Activated CD4-positive, alpha-beta T cell treated with anti-CD3 and anti-CD28 coated beads for 36 hours (primary cell): Measurements from ENCODE around the gene TMEM89. TPM values are rescaled to one million over a fixed set of nuclear protein-coding genes. Genes with fewer than 3 reads are reported as not detected.

Experiments
- ATAC-seq: fragments of 200-7000 bp; cut with Tn5 transposase; one replicate; pipeline ENCODE4 v1.10.0; 2021; ENCODE audit warnings: mild to moderate bottlenecking, moderate library complexity
- CTCF ChIA-PET: fragments of 350-600 bp; sonication (Branson Sonifier 250); formaldehyde crosslinking; loops from one replicate; lab custom pipeline; 2021; ENCODE audit warnings: antibody characterized with exemption; lab: Charles Lee
- POLR2A ChIA-PET: fragments of 350-600 bp; sonication (Branson Sonifier 250); formaldehyde crosslinking; loops from one replicate; lab custom pipeline; 2021; ENCODE audit warnings: antibody characterized with exemption, inconsistent platforms; lab: Charles Lee
- DNase-seq: peaks from one replicate; pipeline ENCODE4 v3.0.0-alpha.2; 2020
- H3K27ac Mint-ChIP-seq: one replicate; pipeline ENCODE4 v1.8.0; 2021; ENCODE audit warnings: mixed read lengths
- H3K27me3 Mint-ChIP-seq: one replicate; pipeline ENCODE4 v1.8.0; 2021; ENCODE audit warnings: mixed read lengths
- H3K36me3 Mint-ChIP-seq: one replicate; pipeline ENCODE4 v1.8.0; 2021; ENCODE audit warnings: low read depth, mixed read lengths
- H3K4me1 Mint-ChIP-seq: one replicate; pipeline ENCODE4 v1.8.0; 2021; ENCODE audit warnings: mixed read lengths
- H3K4me3 Mint-ChIP-seq: one replicate; pipeline ENCODE4 v1.8.0; 2021; ENCODE audit warnings: mild to moderate bottlenecking, moderate library complexity, mixed read lengths
- H3K9me3 Mint-ChIP-seq: one replicate; pipeline ENCODE4 v1.8.0; 2021; ENCODE audit warnings: low read depth, mixed read lengths
- intact Hi-C, 2 experiments: fragments of 100-400 bp; cut with DNase I in 1 of 2; cut with micrococcal nuclease in 1 of 2; formaldehyde crosslinking; loops; one replicate each; pipeline versions ENCODE4 v1.14.2 to v1.15.1; 2022 to 2024; cut with DNase I, micrococcal nuclease
- microRNA-seq: library from miRNA; unstranded; fragments of <30 nt; microRNA quantifications from one replicate; pipeline ENCODE4 v1.2.0, GENCODE V29; 2021; ENCODE audit warnings: borderline replicate concordance
- total RNA-seq, 2 experiments: library from RNA; stranded (reverse); gene quantifications; one replicate each; pipeline ENCODE4 v1.2.3, GENCODE V29; 2021

TMEM89 gene
- total RNA-seq, 2 experiments from 2014 or later: 0.30 TPM; not detected in 1

DNA sequence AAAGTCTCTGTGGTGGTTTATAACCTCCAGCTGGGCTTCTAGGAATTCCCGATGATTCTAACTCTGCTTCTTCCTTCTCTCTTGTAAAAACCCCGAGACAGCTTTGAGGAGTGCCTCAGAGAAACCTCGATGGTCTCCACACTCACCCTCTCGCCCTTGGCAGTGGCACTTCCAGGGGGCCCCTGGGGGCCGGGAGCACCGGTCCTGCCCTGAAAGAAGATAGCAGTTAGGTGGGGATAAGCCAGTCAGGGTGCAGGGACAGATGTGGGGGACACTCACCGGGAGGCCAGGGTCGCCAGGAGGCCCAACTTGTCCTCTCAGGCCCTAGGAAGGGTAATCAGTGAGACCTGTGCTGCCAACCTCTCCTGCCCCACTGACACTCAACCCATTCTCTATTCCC is 36.2 kb downstream of the TMEM89 start:
- Mint-ChIP-seq H3K9me3 (no peaks in the 10 kb centered on the region), H3K27ac (no peak overlapping the region), H3K4me1 (no peaks in the 10 kb centered on the region), H3K36me3 (no peaks in the 10 kb centered on the region), H3K4me3 (no peak overlapping the region), H3K27me3 (peaks cover 16% of the 10 kb centered on the region)
- ChIA-PET POLR2A (no interaction called here), CTCF (no interaction called here)
- no peak for DNase-seq
- intact Hi-C loops: no loop called here
- no peak for ATAC-seq

GRCh38 chr3:48584836-48585235 is 36.7 kb downstream of the TMEM89 start:
- Mint-ChIP-seq H3K4me1 (no peaks in the 10 kb centered on the region), H3K27ac (no peak overlapping the region), H3K36me3 (no peaks in the 10 kb centered on the region), H3K4me3 (no peak overlapping the region), H3K27me3 (peaks cover 15% of the 10 kb centered on the region), H3K9me3 (no peaks in the 10 kb centered on the region)
- DNase-seq: no peak
- ATAC-seq: no peak
- ChIA-PET POLR2A (no interaction called here), CTCF (no interaction called here)
- intact Hi-C loops: no loop called here

DNA sequence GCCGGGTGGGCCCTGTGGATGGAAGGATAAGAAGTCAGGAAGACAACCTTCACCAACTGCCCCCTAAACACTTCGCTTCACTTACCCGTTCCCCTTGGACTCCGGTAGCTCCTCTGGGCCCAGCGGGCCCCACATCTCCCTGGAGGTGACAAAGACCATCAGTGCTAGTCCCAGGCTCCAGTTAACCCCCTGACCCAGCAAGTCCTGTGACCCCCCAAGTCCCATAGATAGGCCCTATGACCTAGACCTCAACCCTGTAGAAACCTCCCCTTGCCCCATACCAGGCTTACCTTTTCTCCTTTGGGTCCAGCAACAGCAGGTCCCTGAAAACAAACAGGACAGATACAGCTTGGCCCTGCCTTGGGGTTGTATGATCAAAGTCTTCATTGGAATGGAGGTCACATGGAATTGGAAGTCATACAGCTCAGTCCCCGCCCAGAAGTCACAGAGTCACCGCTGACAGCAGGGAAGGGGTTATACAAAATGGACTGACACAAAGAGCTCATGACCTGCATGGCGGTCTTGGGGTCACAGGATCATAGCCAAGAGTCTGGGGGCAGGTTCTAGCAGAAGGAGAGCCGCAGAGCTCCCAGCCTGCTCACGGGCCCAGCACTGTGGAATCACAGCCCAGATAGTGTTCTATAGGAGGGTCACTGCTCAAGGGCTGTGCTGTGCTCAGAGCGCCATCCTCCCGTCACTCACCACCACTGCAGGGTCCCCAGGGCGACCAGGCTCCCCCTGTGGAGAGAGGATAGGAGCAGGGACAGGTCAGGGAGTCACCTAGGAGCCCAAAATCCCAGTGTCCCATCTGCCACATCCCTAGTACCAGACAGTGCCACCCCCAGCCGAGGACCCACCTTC is 39.7 kb downstream of the TMEM89 start:
- Mint-ChIP-seq H3K27me3 (peaks cover 2% of the 10 kb centered on the region), H3K27ac (no peak overlapping the region), H3K4me1 (no peaks in the 10 kb centered on the region), H3K9me3 (no peaks in the 10 kb centered on the region), H3K36me3 (no peaks in the 10 kb centered on the region), H3K4me3 (no peak overlapping the region)
- POLR2A ChIA-PET: interaction anchor here (0.5 kb wide), 1 partner anchor 951 kb away, joined by 4 read pairs; no protein-coding TSS in a partner anchor
- intact Hi-C loops: no loop called here
- DNase-seq (no peak), ATAC-seq (no peak)
- CTCF ChIA-PET: no interaction called here

DNA sequence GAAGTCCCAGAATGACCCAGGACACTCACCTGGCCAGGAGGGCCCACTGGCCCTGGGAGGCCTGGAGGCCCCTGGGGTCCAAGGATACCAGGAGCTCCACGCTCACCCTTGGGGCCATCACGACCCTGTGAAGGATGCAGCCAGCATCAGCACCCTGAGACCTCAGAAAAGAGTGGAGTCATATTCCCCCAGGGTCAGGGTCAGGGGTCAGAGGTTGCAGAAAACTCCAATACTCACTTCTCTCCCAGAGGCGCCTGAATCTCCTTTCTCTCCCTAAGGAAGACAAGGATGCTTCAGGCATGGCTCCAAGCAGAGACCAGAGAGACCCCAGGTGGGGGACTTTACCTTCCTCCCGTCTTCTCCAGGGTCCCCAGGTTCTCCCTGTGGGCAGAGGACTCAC is 44.9 kb downstream of the TMEM89 start:
- Mint-ChIP-seq H3K36me3 (no peaks in the 10 kb centered on the region), H3K9me3 (no peaks in the 10 kb centered on the region), H3K4me1 (no peaks in the 10 kb centered on the region), H3K4me3 (no peak overlapping the region), H3K27me3 (no peaks in the 10 kb centered on the region), H3K27ac (no peak overlapping the region)
- CTCF ChIA-PET: no interaction called here
- no peak for DNase-seq
- intact Hi-C loops: no loop called here
- POLR2A ChIA-PET: no interaction called here
- ATAC-seq: no peak

- POLR2A ChIA-PET: no interaction called here
These were observed 46.2 kb downstream of the TMEM89 start for GRCh38 chr3:48575366-48575765.

DNA sequence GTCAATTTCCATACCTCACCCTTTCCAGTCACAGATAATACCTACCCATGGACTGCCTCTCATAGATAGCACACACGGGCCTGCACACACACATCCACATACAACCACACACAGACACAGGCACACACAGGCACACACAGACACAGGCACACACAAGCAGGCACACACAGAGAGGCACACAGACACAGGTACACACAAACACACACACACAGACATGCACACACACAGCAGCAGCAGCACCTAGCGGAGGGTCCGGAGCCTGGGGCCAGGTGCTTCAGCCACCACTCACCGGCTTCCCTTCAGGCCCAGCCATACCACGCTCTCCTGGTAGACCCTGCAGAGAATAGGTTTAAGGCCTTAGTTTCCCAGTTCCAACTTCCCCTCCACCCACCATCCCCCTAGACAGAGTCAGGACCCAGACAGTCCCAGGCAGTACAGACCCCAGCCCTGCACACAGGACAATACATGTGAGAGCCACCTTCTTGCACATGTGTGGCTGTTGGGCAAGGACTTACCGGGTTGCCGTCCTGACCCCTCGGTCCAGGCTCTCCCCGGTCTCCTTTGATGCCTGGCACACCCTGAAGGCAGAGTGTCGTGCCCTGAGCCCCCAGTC is 47.5 kb downstream of the TMEM89 start:
- no peaks in the 10 kb centered on the region for H3K9me3 Mint-ChIP-seq
- CTCF ChIA-PET: no interaction called here

More at GRCh38 chr3:48575366-48575765, 46.2 kb downstream of the TMEM89 start:
- CTCF ChIA-PET: no interaction called here
- ATAC-seq (no peak), DNase-seq (no peak)
- intact Hi-C loops: no loop called here
- Mint-ChIP-seq H3K36me3 (no peaks in the 10 kb centered on the region), H3K9me3 (no peaks in the 10 kb centered on the region), H3K4me1 (no peaks in the 10 kb centered on the region), H3K4me3 (no peak overlapping the region), H3K27ac (no peak overlapping the region), H3K27me3 (no peaks in the 10 kb centered on the region)

DNA sequence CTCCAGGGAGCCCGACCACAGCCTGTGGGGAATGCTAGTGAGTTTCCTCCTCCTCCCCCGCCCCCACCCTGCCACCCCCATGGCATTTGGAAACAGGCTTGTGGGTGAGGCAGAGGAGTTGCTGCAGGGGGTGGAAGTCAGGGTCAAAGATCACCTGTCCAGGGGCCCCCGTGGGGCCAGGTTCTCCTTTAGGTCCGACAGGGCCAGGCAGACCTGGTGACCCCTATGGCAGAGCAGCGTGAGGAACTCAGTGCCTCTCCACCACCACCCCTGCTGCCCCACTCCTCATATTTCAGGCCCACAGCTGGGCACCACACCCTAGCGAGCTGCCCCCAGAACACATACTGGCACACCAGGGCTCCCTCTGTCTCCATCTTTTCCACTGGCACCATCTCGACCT is 49.1 kb downstream of the TMEM89 start:
- Mint-ChIP-seq H3K9me3 (no peaks in the 10 kb centered on the region), H3K4me1 (no peaks in the 10 kb centered on the region), H3K4me3 (no peak overlapping the region), H3K27me3 (no peaks in the 10 kb centered on the region), H3K27ac (no peak overlapping the region), H3K36me3 (no peaks in the 10 kb centered on the region)
- ChIA-PET CTCF (no interaction called here), POLR2A (no interaction called here)
- ATAC-seq (no peak), DNase-seq (no peak)
- intact Hi-C loops: no loop called here

More for the DNA sequence above, 47.5 kb downstream of the TMEM89 start:
- no peak overlapping the region for H3K4me3 Mint-ChIP-seq
- no peak overlapping the region for H3K27ac Mint-ChIP-seq
- POLR2A ChIA-PET: no interaction called here
- H3K36me3 Mint-ChIP-seq: no peaks in the 10 kb centered on the region
- ATAC-seq (no peak), DNase-seq (no peak)
- H3K4me1 Mint-ChIP-seq: no peaks in the 10 kb centered on the region
- intact Hi-C loops: no loop called here
- no peaks in the 10 kb centered on the region for H3K27me3 Mint-ChIP-seq

DNA sequence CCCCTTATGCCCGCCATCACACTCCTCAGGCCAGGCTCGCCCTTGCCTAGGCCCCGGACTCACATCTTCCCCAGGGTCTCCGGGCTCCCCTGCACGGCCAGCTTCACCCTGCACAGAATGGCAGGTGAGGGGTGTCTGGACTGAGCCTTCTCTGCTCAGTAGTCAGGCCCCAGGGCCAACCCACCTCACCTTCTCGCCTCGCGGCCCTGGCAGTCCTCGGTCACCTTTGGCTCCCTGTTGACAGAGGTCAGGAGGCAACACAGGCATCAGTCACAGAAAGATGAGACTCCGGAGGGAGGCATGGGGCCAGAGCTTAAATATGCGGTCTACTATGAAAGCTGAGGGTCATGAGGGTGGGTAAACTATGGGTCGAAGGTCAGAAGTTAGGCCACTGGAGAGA is 49.6 kb downstream of the TMEM89 start:
- Mint-ChIP-seq H3K27ac (no peak overlapping the region), H3K4me3 (no peak overlapping the region), H3K9me3 (no peaks in the 10 kb centered on the region), H3K36me3 (no peaks in the 10 kb centered on the region), H3K27me3 (no peaks in the 10 kb centered on the region), H3K4me1 (no peaks in the 10 kb centered on the region)
- CTCF ChIA-PET: no interaction called here
- ATAC-seq: no peak
- POLR2A ChIA-PET: no interaction called here
- DNase-seq: no peak
- intact Hi-C loops: no loop called here

Small RNA genes within 50 kb of the gene (microRNA-seq; reads per million reads assigned to microRNA genes)
- gene MIR4793 (1.1 reads per million), gene MIR711 (not detected)

Other genes with a start within 250 kb of the TMEM89 start
- under 1 TPM; 0.11 to 0.16 TPM for gene FBXW12, start 249.6 kb downstream of the TMEM89 start, total RNA-seq
- 1 to 10 TPM; 3.7 to 5.1 TPM for gene PLXNB1, start 191.7 kb downstream of the TMEM89 start, total RNA-seq
- gene CCDC51, start 181.7 kb downstream of the TMEM89 start, total RNA-seq: 10 to 100 TPM; 17.5 to 25.0 TPM
- 100 to 1,000 TPM; 260 to 324 TPM for gene TMA7, start 181.5 kb downstream of the TMEM89 start, total RNA-seq
- 10 to 100 TPM; 16.8 to 21.0 TPM for gene ATRIP, start 175.0 kb downstream of the TMEM89 start, total RNA-seq
- 10 to 100 TPM; 52.9 to 68.8 TPM for gene SHISA5, start 117.6 kb downstream of the TMEM89 start, total RNA-seq
- 10 to 100 TPM; 58.4 to 63.7 TPM for gene PFKFB4, start 65.0 kb downstream of the TMEM89 start, total RNA-seq
- gene UCN2, start 58.0 kb downstream of the TMEM89 start, total RNA-seq: not detected
- gene COL7A1, start 26.4 kb downstream of the TMEM89 start, total RNA-seq: under 1 TPM; 0.65 to 0.85 TPM
- 100 to 1,000 TPM; 205 to 231 TPM for gene UQCRC1, start 12.1 kb downstream of the TMEM89 start, total RNA-seq
- 10 to 100 TPM; 35.0 to 38.5 TPM for gene SLC26A6, start 13.7 kb upstream of the TMEM89 start, total RNA-seq
- gene CELSR3, start 41.1 kb upstream of the TMEM89 start, total RNA-seq: 1 to 10 TPM; 7.9 to 8.1 TPM
- 10 to 100 TPM; 61.0 to 67.3 TPM for gene NCKIPSD, start 64.1 kb upstream of the TMEM89 start, total RNA-seq
- gene IP6K2, start 95.5 kb upstream of the TMEM89 start, total RNA-seq: 10 to 100 TPM; 39.4 to 48.3 TPM
- gene PRKAR2A, start 226.1 kb upstream of the TMEM89 start, total RNA-seq: 10 to 100 TPM; 28.7 to 35.2 TPM